ENCODE measurements around the gene CACFD1. TPM values are rescaled to one million over a fixed set of nuclear protein-coding genes. Genes with fewer than 3 reads are reported as not detected.

The CACFD1 gene
- total and polyA plus RNA-seq, 2 of the 13 experiments (the other 11 are each of a cell fraction or from before 2014, with no cell fraction given) = 13.8 to 14.6 TPM

GRCh38 chr9:133460405-133461175, 812 bp downstream of the CACFD1 start (continued):
- TF ChIP-seq ZBTB44 (CRISPR knock-in tag; IDR thresholded peaks at IDR 0.05) (no peak), NR2C2 (CRISPR knock-in tag; IDR thresholded peaks at IDR 0.05; ENCODE audit: borderline replicate concordance) (peak; percentile 77), CBX5 (CRISPR knock-in tag; IDR thresholded peaks at IDR 0.05; ENCODE audit: borderline replicate concordance) (no peak), ARID2 (CRISPR knock-in tag; IDR thresholded peaks at IDR 0.05; ENCODE audit: borderline replicate concordance) (peak; percentile 72; the same call in 1 of the 2 replicates), ZUFSP (CRISPR knock-in tag; IDR thresholded peaks at IDR 0.05; ENCODE audit: borderline replicate concordance) (no peak), ZNF337 (CRISPR knock-in tag; IDR thresholded peaks at IDR 0.05; ENCODE audit: borderline replicate concordance, low read depth) (no peak), GMEB1 (CRISPR knock-in tag; IDR thresholded peaks at IDR 0.05; ENCODE audit: borderline replicate concordance) (peak; percentile 41; the same call in 1 of the 2 replicates), CAMTA2 (CRISPR knock-in tag; IDR thresholded peaks at IDR 0.05; ENCODE audit: borderline replicate concordance) (no peak), PCBP1 (IDR thresholded peaks at IDR 0.05; ENCODE audit: borderline replicate concordance, low read depth, low read length) (0 out of 2 replicates have a peak, but pooled peaks have one; percentile 62), FOXC1 (CRISPR knock-in tag; IDR thresholded peaks at IDR 0.05; ENCODE audit: borderline replicate concordance) (no peak), MXI1 (IDR thresholded peaks at IDR 0.05; ENCODE audit: borderline replicate concordance, low read depth, low read length) (peak; percentile 91; the same call in 1 of the 3 replicates), PHB2 (IDR thresholded peaks at IDR 0.05; ENCODE audit: partially characterized antibody) (no peak), ZNF143 (CRISPR knock-in tag; IDR thresholded peaks at IDR 0.05) (peak; percentile 59), YEATS4 (CRISPR knock-in tag; IDR thresholded peaks at IDR 0.05; ENCODE audit: borderline replicate concordance) (peak; percentile 64; the same call in 1 of the 2 replicates)
- TF ChIP-seq, protein P1, sequence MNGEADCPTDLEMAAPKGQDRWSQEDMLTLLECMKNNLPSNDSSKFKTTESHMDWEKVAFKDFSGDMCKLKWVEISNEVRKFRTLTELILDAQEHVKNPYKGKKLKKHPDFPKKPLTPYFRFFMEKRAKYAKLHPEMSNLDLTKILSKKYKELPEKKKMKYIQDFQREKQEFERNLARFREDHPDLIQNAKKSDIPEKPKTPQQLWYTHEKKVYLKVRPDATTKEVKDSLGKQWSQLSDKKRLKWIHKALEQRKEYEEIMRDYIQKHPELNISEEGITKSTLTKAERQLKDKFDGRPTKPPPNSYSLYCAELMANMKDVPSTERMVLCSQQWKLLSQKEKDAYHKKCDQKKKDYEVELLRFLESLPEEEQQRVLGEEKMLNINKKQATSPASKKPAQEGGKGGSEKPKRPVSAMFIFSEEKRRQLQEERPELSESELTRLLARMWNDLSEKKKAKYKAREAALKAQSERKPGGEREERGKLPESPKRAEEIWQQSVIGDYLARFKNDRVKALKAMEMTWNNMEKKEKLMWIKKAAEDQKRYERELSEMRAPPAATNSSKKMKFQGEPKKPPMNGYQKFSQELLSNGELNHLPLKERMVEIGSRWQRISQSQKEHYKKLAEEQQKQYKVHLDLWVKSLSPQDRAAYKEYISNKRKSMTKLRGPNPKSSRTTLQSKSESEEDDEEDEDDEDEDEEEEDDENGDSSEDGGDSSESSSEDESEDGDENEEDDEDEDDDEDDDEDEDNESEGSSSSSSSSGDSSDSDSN (CRISPR knock-in tag; IDR thresholded peaks at IDR 0.05) = peak; percentile 82
- TF ChIP-seq, protein P2, sequence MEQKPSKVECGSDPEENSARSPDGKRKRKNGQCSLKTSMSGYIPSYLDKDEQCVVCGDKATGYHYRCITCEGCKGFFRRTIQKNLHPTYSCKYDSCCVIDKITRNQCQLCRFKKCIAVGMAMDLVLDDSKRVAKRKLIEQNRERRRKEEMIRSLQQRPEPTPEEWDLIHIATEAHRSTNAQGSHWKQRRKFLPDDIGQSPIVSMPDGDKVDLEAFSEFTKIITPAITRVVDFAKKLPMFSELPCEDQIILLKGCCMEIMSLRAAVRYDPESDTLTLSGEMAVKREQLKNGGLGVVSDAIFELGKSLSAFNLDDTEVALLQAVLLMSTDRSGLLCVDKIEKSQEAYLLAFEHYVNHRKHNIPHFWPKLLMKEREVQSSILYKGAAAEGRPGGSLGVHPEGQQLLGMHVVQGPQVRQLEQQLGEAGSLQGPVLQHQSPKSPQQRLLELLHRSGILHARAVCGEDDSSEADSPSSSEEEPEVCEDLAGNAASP (CRISPR knock-in tag; IDR thresholded peaks at IDR 0.05; ENCODE audit: borderline replicate concordance) = peak; percentile 68; the same call in 1 of the 2 replicates

All from HepG2 (cell line).